GM12873 (cell line): Measurements from ENCODE around the gene YPEL2.

ENCODE experiments used
- TF ChIP-seq, protein P1 (sequence below): IDR thresholded peaks from 2 replicates; pipeline ENCODE4 v1.5.1; 2012; ENCODE audit warnings: low read depth, mild to moderate bottlenecking, moderate library complexity, low read length, control low read depth; ENCODE audit not compliant: insufficient read depth; ENCODE audit errors: missing control alignments

The YPEL2 gene

GRCh38 chr17:59327121-59327980, 4.1 kb upstream of the YPEL2 start:
- TF ChIP-seq, protein P1, sequence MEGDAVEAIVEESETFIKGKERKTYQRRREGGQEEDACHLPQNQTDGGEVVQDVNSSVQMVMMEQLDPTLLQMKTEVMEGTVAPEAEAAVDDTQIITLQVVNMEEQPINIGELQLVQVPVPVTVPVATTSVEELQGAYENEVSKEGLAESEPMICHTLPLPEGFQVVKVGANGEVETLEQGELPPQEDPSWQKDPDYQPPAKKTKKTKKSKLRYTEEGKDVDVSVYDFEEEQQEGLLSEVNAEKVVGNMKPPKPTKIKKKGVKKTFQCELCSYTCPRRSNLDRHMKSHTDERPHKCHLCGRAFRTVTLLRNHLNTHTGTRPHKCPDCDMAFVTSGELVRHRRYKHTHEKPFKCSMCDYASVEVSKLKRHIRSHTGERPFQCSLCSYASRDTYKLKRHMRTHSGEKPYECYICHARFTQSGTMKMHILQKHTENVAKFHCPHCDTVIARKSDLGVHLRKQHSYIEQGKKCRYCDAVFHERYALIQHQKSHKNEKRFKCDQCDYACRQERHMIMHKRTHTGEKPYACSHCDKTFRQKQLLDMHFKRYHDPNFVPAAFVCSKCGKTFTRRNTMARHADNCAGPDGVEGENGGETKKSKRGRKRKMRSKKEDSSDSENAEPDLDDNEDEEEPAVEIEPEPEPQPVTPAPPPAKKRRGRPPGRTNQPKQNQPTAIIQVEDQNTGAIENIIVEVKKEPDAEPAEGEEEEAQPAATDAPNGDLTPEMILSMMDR = no peak

- TF ChIP-seq, protein P1 = no peak
These were observed 3.5 kb upstream of the YPEL2 start for GRCh38 chr17:59327981-59328290.

GRCh38 chr17:59328601-59329000, 2.9 kb upstream of the YPEL2 start:
- TF ChIP-seq, protein P1 = no peak

GRCh38 chr17:59329176-59330052, 2.0 kb upstream of the YPEL2 start:
- TF ChIP-seq, protein P1 = peak; percentile 85

GRCh38 chr17:59330053-59330942, 1.2 kb upstream of the YPEL2 start:
- TF ChIP-seq, protein P1 = no peak

DNA sequence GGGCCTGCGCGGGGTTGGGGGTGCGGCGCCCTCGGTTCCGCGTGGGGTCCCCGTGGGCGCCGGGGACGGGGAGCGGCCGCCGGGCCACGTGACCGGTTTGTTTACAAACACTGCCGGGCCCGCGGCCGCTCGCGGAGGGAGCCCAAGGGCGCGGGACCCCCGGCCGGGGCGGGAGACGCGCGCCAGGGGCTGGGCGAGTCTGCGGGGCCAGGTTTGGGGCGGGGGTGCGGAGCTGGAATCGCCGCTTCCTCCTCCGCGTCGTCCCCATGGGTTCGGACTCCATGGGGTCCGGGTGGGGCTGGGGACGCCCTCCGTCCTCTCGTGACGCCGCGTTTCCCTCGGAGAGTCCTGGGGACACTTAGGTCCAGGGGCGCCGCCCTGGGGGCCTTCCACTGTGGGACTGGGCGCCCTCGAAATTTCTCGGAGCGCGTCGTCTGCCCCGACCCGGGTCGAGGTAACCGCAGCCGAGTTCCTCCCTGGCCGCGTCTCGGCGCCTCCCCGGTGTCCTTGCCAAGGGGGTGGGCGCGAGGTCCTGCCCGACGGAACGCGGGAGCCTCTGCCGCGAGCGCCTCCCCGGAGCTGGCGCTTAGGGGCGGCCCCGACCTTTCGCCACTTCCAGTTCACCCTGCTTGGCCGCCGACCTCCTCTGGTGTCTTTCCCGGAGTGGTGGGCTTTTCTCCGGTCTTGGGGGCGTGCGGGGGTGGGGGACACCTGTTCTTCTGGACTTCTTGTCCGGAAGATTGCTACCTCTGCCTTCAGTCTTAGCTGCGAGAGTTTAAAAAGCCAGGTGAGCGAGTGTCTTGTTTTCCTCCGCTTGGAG, 684 bp downstream of the YPEL2 start:
- TF ChIP-seq, protein P1 = no peak
